ENCODE results near the gene LPCAT2. TPM values are rescaled to one million over a fixed set of nuclear protein-coding genes. Genes with fewer than 3 reads are reported as not detected.

LPCAT2 gene
- total and polyA plus RNA-seq, 7 donors = 1.0 to 4.3 (median 2.1) TPM

DNA sequence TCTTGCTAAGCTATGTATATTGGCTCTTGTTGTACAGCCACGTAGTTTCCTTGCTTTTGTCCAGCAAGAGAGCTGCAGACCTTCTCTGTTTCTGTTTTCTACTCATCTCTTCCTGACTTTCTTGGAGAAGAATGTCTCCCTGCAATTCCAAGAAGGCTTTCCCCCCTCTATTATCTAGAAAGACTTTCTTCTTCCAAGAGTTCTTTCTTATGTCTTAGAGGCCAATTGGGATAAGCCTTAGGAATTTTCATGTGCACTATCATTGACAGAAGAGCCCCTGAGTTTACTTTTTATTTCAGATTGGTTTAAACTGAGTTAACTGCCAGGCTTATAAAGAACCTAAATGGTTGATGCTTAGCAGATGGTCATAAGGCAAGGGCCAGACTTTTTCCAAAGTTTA is 66.6 kb downstream of the LPCAT2 start:
- H3K9me3 ChIP-seq = no peaks in the 10 kb centered on the region
- ATAC-seq (no peak), DNase-seq (no peak)
- intact Hi-C loops (cut with DNase I) = no loop called here
- TF ChIP-seq CTCF (IDR thresholded peaks at IDR 0.05) = no peak
- H3K36me3 ChIP-seq (ENCODE audit: insufficient read depth in 1 of 2, low read depth in 1 of 2) = peaks cover 0 to 9% of the 10 kb centered on the region in 2 donors
- H3K27ac ChIP-seq = no peak overlapping the region
- peaks cover 0 to 3% (median 0%) of the 10 kb centered on the region in 3 donors for H3K27me3 ChIP-seq (ENCODE audit: insufficient read depth in 3 of 3, low read length in 2 of 3)
- no peaks in the 10 kb centered on the region for H3K4me1 ChIP-seq
- no peak overlapping the region for H3K4me3 ChIP-seq
- 60 to 81% (median 64%) methylated on average over 1 of the region's 1 CpG for WGBS, 3 donors

- TF ChIP-seq CTCF (IDR thresholded peaks at IDR 0.05) = no peak
- Histone ChIP-seq H3K36me3 (ENCODE audit: insufficient read depth in 1 of 2, low read depth in 1 of 2) (peaks cover 0 to 9% of the 10 kb centered on the region in 2 donors), H3K9me3 (no peaks in the 10 kb centered on the region), H3K27ac (no peak overlapping the region), H3K4me3 (no peak overlapping the region), H3K4me1 (no peaks in the 10 kb centered on the region), H3K27me3 (ENCODE audit: insufficient read depth in 3 of 3, low read length in 2 of 3) (peaks cover 0 to 3% (median 0%) of the 10 kb centered on the region in 3 donors)
- DNase-seq (peak in 1 of 2 donors; percentile 15), ATAC-seq (no peak)
- intact Hi-C loops (cut with DNase I) = no loop called here
- 60 to 73% (median 61%) methylated on average over 2 of the region's 2 CpGs for WGBS, 3 donors
Observed at GRCh38 chr16:55576384-55576783, 67.5 kb downstream of the LPCAT2 start.

- Histone ChIP-seq H3K27ac (no peak overlapping the region), H3K4me3 (no peak overlapping the region), H3K27me3 (ENCODE audit: insufficient read depth in 3 of 3, low read length in 2 of 3) (peaks cover 0 to 3% (median 0%) of the 10 kb centered on the region in 3 donors), H3K36me3 (ENCODE audit: insufficient read depth in 1 of 2, low read depth in 1 of 2) (peaks cover 0 to 9% of the 10 kb centered on the region in 2 donors), H3K4me1 (no peaks in the 10 kb centered on the region), H3K9me3 (no peaks in the 10 kb centered on the region)
- no peak for TF ChIP-seq CTCF (IDR thresholded peaks at IDR 0.05)
- 91 to 92% (median 92%) methylated on average over 3 of the region's 3 CpGs for WGBS, 3 donors
- ATAC-seq (no peak), DNase-seq (no peak)
- intact Hi-C loops (cut with DNase I) = no loop called here
Observed at GRCh38 chr16:55577887-55578286, 69.0 kb downstream of the LPCAT2 start.

- H3K27ac ChIP-seq = no peak overlapping the region
- no peaks in the 10 kb centered on the region for H3K4me1 ChIP-seq
- 51 to 68% (median 58%) methylated on average over 2 of the region's 2 CpGs for WGBS, 3 donors
- DNase-seq = no peak
- no peak for TF ChIP-seq CTCF (IDR thresholded peaks at IDR 0.05)
- intact Hi-C loops (cut with DNase I) = no loop called here
- H3K4me3 ChIP-seq = no peak overlapping the region
- no peaks in the 10 kb centered on the region for H3K36me3 ChIP-seq (ENCODE audit: insufficient read depth in 1 of 2, low read depth in 1 of 2)
- peaks cover 3% of the 10 kb centered on the region for H3K9me3 ChIP-seq
- no peak for ATAC-seq
- no peaks in the 10 kb centered on the region for H3K27me3 ChIP-seq (ENCODE audit: insufficient read depth in 3 of 3, low read length in 2 of 3)
Observed at GRCh38 chr16:55585631-55586030, 76.8 kb downstream of the LPCAT2 start.

DNA sequence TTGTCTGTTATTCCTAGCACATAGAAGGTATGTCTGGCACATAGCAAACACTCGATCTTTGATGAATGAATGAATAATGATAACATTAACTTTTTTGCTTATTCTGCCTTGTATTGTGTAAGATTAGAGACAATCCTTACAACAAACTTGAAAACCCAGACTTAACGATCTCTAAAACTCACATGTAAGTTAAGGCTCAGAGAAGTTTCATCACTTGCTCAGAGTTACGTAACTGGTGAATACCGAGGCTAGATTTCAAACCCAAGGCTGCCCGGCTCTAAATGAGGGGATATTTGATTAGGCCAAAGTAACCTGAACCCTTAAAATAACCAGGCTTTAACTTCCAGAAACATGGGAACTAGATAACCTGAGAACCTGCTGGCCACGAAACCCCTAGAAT is 79.9 kb downstream of the LPCAT2 start:
- H3K27ac ChIP-seq = no peak overlapping the region
- H3K36me3 ChIP-seq (ENCODE audit: insufficient read depth in 1 of 2, low read depth in 1 of 2) = no peaks in the 10 kb centered on the region
- peaks cover 3% of the 10 kb centered on the region for H3K9me3 ChIP-seq
- H3K27me3 ChIP-seq (ENCODE audit: insufficient read depth in 3 of 3, low read length in 2 of 3) = peaks cover 0 to 9% (median 0%) of the 10 kb centered on the region in 3 donors
- ATAC-seq (no peak), DNase-seq (no peak)
- TF ChIP-seq CTCF (IDR thresholded peaks at IDR 0.05) = no peak
- H3K4me1 ChIP-seq = no peaks in the 10 kb centered on the region
- no peak overlapping the region for H3K4me3 ChIP-seq
- WGBS, 3 donors = 57 to 74% (median 63%) methylated on average over 6 of the region's 6 CpGs
- intact Hi-C loops (cut with DNase I) = no loop called here
